Endodermal cell (in vitro differentiated cells): ENCODE results near the gene UNG. TPM values are rescaled to one million over a fixed set of nuclear protein-coding genes. Genes with fewer than 3 reads are reported as not detected.

Experiments used
- DNase-seq: peaks from one replicate; pipeline ENCODE4 v3.0.0-alpha.2; 2017
- H3K27ac ChIP-seq: 2 replicates; pipeline ENCODE4 v1.5.1; 2013; ENCODE audit warnings: mild to moderate bottlenecking, low read depth, low read length, moderate library complexity
- H3K27me3 ChIP-seq: 2 replicates; pipeline ENCODE4 v1.6.1; 2013; ENCODE audit warnings: mild to moderate bottlenecking, low read length, moderate library complexity; ENCODE audit not compliant: insufficient read depth, control insufficient read depth, poor library complexity, severe bottlenecking
- H3K36me3 ChIP-seq: 2 replicates; pipeline ENCODE4 v1.7.0; 2013; ENCODE audit warnings: mild to moderate bottlenecking, low read length, moderate library complexity; ENCODE audit not compliant: control insufficient read depth, insufficient read depth
- H3K4me1 ChIP-seq: one replicate; pipeline ENCODE4 v1.7.0; 2013; ENCODE audit warnings: low read length; ENCODE audit not compliant: control insufficient read depth, insufficient read depth
- H3K4me3 ChIP-seq: 2 replicates; pipeline ENCODE4 v1.5.1; 2013; ENCODE audit warnings: mild to moderate bottlenecking, low read length, moderate library complexity
- H3K9ac ChIP-seq: 2 replicates; pipeline ENCODE4 v1.6.1; 2013; ENCODE audit warnings: mild to moderate bottlenecking, low read length, moderate library complexity; ENCODE audit not compliant: poor library complexity, severe bottlenecking; ENCODE audit errors: extremely low read depth
- H3K9me3 ChIP-seq: 2 replicates; pipeline ENCODE4 v1.6.1; 2013; ENCODE audit warnings: mild to moderate bottlenecking, low read length, moderate library complexity; ENCODE audit not compliant: control insufficient read depth
- H3K27ac Mint-ChIP-seq: 2 replicates; pipeline ENCODE4 v1.8.0; 2020; ENCODE audit warnings: mixed read lengths
- H3K27me3 Mint-ChIP-seq: 2 replicates; pipeline ENCODE4 v1.8.0; 2021; ENCODE audit warnings: mild to moderate bottlenecking, mixed read lengths; ENCODE audit not compliant: insufficient read depth
- H3K36me3 Mint-ChIP-seq: 2 replicates; pipeline ENCODE4 v1.8.0; 2020; ENCODE audit warnings: low read depth, mixed read lengths
- H3K4me1 Mint-ChIP-seq: 2 replicates; pipeline ENCODE4 v1.8.0; 2020; ENCODE audit warnings: mixed read lengths
- H3K4me3 Mint-ChIP-seq: 2 replicates; pipeline ENCODE4 v1.8.0; 2020; ENCODE audit warnings: mild to moderate bottlenecking, moderate library complexity, mixed read lengths
- H3K9me3 Mint-ChIP-seq: 2 replicates; pipeline ENCODE4 v1.8.0; 2020; ENCODE audit warnings: mild to moderate bottlenecking, mixed read lengths
- CTCF ChIP-seq: fragments of 200-600 bp; sonication (generic); conservative IDR thresholded peaks from 2 replicates; pipeline ENCODE4 v1.5.0; 2021; ENCODE audit warnings: antibody characterized with exemption, mild to moderate bottlenecking
- WGBS, 2 experiments: methylation state at CpG; one replicate each; pipeline versions ENCODE4 v1.1.5 to v1.1.7; 2013; ENCODE audit warnings: missing lambda C conversion rate in 2 of 2, mixed read lengths in 1 of 2; ENCODE audit not compliant: insufficient coverage in 1 of 2, insufficient read length in 1 of 2; 5-methylcytosine and 5-hydroxymethylcytosine counted together
- total RNA-seq, 2 donors: library from RNA; stranded (reverse); fragmentation: NEBNext Ultra II Directional in 1 of 2; extraction: Animal tissue kit (Norgen Biotek cat#: 25700) in 1 of 2; gene quantifications; 2 replicates in 1 of 2; 3 replicates in 1 of 2; pipeline ENCODE4 v1.2.1, GENCODE V29; 2021

UNG gene
- total RNA-seq, 2 donors from 2014 or later: 104 to 114 TPM

GRCh38 chr12:109137055-109137454 is 39.7 kb downstream of the UNG start:
- 87 to 100% methylated on average over 2 of the region's 2 CpGs for WGBS, 2 experiments
- no peak for TF ChIP-seq CTCF

DNA sequence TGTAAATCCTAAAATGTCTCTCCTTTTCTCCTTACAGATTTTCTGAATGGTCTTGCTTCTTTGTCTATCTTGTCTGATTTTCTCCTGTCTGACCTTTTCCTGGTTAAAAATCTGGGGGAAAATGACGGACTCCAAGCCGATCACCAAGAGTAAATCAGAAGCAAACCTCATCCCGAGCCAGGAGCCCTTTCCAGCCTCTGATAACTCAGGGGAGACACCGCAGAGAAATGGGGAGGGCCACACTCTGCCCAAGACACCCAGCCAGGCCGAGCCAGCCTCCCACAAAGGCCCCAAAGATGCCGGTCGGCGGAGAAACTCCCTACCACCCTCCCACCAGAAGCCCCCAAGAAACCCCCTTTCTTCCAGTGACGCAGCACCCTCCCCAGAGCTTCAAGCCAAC is 42.0 kb downstream of the UNG start:
- H3K36me3 Mint-ChIP-seq: peaks cover 2% of the 10 kb centered on the region
- H3K4me1 Mint-ChIP-seq: no peaks in the 10 kb centered on the region
- peaks cover 15% of the 10 kb centered on the region for H3K27me3 Mint-ChIP-seq
- no peak for TF ChIP-seq CTCF
- Histone ChIP-seq H3K9me3 (peaks cover 5% of the 10 kb centered on the region), H3K27ac (no peak overlapping the region), H3K4me3 (no peak overlapping the region), H3K36me3 (no peaks in the 10 kb centered on the region), H3K9ac (no peak overlapping the region), H3K4me1 (no peaks in the 10 kb centered on the region), H3K27me3 (no peaks in the 10 kb centered on the region)
- WGBS, 2 experiments: 91 to 92% methylated on average over 4 to 9 of the region's 9 CpGs
- H3K9me3 Mint-ChIP-seq: peaks cover 12% of the 10 kb centered on the region
- H3K27ac Mint-ChIP-seq: no peak overlapping the region
- H3K4me3 Mint-ChIP-seq: no peak overlapping the region
- no peak for DNase-seq

More at GRCh38 chr12:109137055-109137454, 39.7 kb downstream of the UNG start:
- H3K27me3 Mint-ChIP-seq: peaks cover 16% of the 10 kb centered on the region
- H3K9me3 Mint-ChIP-seq: peaks cover 12% of the 10 kb centered on the region
- H3K27ac Mint-ChIP-seq: no peak overlapping the region
- no peak for DNase-seq
- H3K27ac ChIP-seq: no peak overlapping the region
- H3K9ac ChIP-seq: no peak overlapping the region
- no peak overlapping the region for H3K4me3 Mint-ChIP-seq
- H3K27me3 ChIP-seq: no peaks in the 10 kb centered on the region
- H3K4me1 ChIP-seq: no peaks in the 10 kb centered on the region
- H3K9me3 ChIP-seq: peaks cover 5% of the 10 kb centered on the region
- peaks cover 2% of the 10 kb centered on the region for H3K36me3 Mint-ChIP-seq
- H3K4me3 ChIP-seq: no peak overlapping the region
- H3K4me1 Mint-ChIP-seq: no peaks in the 10 kb centered on the region
- H3K36me3 ChIP-seq: no peaks in the 10 kb centered on the region

DNA sequence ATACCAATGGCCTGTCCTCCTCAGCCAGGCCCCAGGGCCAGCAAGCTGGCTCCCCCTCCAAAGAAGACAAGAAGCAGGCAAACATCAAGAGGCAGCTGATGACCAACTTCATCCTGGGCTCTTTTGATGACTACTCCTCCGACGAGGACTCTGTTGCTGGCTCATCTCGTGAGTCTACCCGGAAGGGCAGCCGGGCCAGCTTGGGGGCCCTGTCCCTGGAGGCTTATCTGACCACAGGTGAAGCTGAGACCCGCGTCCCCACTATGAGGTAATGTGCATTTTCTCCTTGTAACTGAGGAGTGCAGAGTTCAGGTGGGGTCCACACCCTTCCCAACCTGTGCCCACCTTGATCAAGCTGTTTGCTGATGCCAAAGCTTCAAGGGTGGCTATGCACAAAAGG is 42.4 kb downstream of the UNG start:
- Mint-ChIP-seq H3K4me3 (no peak overlapping the region), H3K27ac (no peak overlapping the region), H3K36me3 (peaks cover 2% of the 10 kb centered on the region), H3K27me3 (peaks cover 15% of the 10 kb centered on the region), H3K4me1 (no peaks in the 10 kb centered on the region), H3K9me3 (peaks cover 12% of the 10 kb centered on the region)
- Histone ChIP-seq H3K9ac (no peak overlapping the region), H3K36me3 (no peaks in the 10 kb centered on the region), H3K4me3 (no peak overlapping the region), H3K4me1 (no peaks in the 10 kb centered on the region), H3K27ac (no peak overlapping the region), H3K27me3 (no peaks in the 10 kb centered on the region), H3K9me3 (peaks cover 5% of the 10 kb centered on the region)
- TF ChIP-seq CTCF: no peak
- 64 to 80% methylated on average over 4 to 7 of the region's 7 CpGs for WGBS, 2 experiments
- no peak for DNase-seq
